Tibial artery (tissue), 4 donors: ENCODE measurements around the gene SNCAIP.
A peak's percentile ranks its signal among the peaks of the same experiment; 100 is the strongest.

Experiments
- DNase-seq, 2 donors: peaks; one replicate each; pipeline ENCODE4 v3.0.0-alpha.2; 2019
- H3K27ac ChIP-seq, 2 donors: fragments of 200-600 bp; sonication (generic) in 1 of 2; 1 replicate in 1 of 2; 2 replicates in 1 of 2; pipeline ENCODE4 v1.5.1; 2018 to 2019; ENCODE audit warnings: mild to moderate bottlenecking in 1 of 2
- H3K27me3 ChIP-seq, 2 donors: fragments of 200-600 bp; sonication (generic) in 1 of 2; one replicate each; pipeline versions ENCODE4 v1.5.1 to v1.6.0; 2016 to 2019
- H3K36me3 ChIP-seq, 3 donors: fragments of 200-600 bp; sonication (generic) in 2 of 3; one replicate each; pipeline ENCODE4 v1.5.1; 2016 to 2019; ENCODE audit warnings: mild to moderate bottlenecking in 2 of 3
- H3K4me1 ChIP-seq, 4 donors: fragments of 200-600 bp; sonication (generic) in 2 of 4; 1 replicate in 3 of 4; 2 replicates in 1 of 4; pipeline ENCODE4 v1.5.1; 2016 to 2019
- H3K4me3 ChIP-seq, 2 donors: fragments of 200-600 bp; sonication (generic) in 1 of 2; 1 replicate in 1 of 2; 2 replicates in 1 of 2; pipeline ENCODE4 v1.5.1; 2018 to 2019; ENCODE audit warnings: mild to moderate bottlenecking in 2 of 2
- H3K9me3 ChIP-seq, 3 donors: fragments of 200-600 bp; sonication (generic) in 1 of 3; one replicate each; pipeline ENCODE4 v1.5.1; 2016 to 2019
- intact Hi-C: fragments of 100-400 bp; cut with DNase I; formaldehyde crosslinking; loops from one replicate; pipeline ENCODE4 v1.15.0; 2023; ENCODE audit warnings: low total_unique reads
- TF ChIP-seq, protein P1 (sequence below), 2 experiments: fragments of 200-600 bp in 1 of 2; fragments of 450-650 bp in 1 of 2; IDR thresholded peaks; one replicate each; pipeline ENCODE4 v1.5.1; 2017 to 2019; ENCODE audit warnings: antibody characterized with exemption in 2 of 2, mild to moderate bottlenecking in 1 of 2, moderate library complexity in 1 of 2

SNCAIP gene

DNA sequence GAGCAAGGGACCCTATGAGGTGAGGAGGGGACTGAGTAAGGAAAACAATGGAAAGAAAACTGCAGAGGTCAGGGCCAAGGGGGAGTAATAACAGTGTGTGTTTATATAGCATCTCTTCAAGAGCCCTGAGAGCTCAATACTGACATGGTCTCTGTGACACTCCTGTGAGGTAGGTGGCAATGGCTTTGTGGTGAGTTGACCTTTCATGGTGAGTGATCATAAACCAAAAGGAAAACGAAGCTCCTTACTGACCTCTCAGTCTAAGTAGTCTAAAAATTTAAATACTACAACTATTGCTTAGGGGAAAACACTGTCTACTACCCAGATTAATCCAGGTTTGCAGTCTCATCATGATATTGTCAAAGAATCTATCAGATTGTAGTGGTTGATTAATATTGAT, 130.9 kb downstream of the SNCAIP start:
- TF ChIP-seq, protein P1, sequence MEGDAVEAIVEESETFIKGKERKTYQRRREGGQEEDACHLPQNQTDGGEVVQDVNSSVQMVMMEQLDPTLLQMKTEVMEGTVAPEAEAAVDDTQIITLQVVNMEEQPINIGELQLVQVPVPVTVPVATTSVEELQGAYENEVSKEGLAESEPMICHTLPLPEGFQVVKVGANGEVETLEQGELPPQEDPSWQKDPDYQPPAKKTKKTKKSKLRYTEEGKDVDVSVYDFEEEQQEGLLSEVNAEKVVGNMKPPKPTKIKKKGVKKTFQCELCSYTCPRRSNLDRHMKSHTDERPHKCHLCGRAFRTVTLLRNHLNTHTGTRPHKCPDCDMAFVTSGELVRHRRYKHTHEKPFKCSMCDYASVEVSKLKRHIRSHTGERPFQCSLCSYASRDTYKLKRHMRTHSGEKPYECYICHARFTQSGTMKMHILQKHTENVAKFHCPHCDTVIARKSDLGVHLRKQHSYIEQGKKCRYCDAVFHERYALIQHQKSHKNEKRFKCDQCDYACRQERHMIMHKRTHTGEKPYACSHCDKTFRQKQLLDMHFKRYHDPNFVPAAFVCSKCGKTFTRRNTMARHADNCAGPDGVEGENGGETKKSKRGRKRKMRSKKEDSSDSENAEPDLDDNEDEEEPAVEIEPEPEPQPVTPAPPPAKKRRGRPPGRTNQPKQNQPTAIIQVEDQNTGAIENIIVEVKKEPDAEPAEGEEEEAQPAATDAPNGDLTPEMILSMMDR (IDR thresholded peaks at IDR 0.05), result no peak

DNA sequence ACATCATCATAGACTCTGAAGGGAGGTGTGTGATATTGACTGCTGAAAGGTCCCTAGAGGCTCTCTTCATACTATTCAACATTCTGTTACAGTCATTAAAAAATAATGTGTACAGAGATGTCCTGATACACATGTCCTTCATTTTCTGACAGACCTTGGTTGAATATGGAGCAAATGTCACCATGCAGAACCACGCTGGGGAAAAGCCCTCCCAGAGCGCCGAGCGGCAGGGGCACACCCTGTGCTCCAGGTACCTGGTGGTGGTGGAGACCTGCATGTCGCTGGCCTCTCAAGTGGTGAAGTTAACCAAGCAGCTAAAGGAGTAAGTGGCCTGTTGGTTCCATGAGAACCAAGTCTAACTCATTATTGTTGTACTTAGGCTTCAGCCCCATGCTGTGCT, 132.4 kb downstream of the SNCAIP start:
- Histone ChIP-seq H3K9me3 (no peaks in the 10 kb centered on the region), H3K27ac (no peak overlapping the region), H3K4me1 (peaks cover 0 to 35% (median 14%) of the 10 kb centered on the region in 4 donors), H3K36me3 (peaks cover under 1 to 9% (median 6%) of the 10 kb centered on the region in 3 donors), H3K4me3 (no peak overlapping the region), H3K27me3 (no peaks in the 10 kb centered on the region)
- TF ChIP-seq, protein P1 (IDR thresholded peaks at IDR 0.05), result no peak
- intact Hi-C loops, result no loop called here
- DNase-seq, result no peak

More for the DNA sequence above, 130.9 kb downstream of the SNCAIP start:
- Histone ChIP-seq H3K9me3 (no peaks in the 10 kb centered on the region), H3K4me1 (peaks cover 0 to 50% (median 24%) of the 10 kb centered on the region in 4 donors), H3K27ac (peak overlapping the region in 1 of 2 donors; percentile 64), H3K4me3 (no peak overlapping the region), H3K36me3 (peaks cover 0 to 9% (median 6%) of the 10 kb centered on the region in 3 donors), H3K27me3 (no peaks in the 10 kb centered on the region)
- DNase-seq, result no peak
- intact Hi-C loops, result no loop called here

DNA sequence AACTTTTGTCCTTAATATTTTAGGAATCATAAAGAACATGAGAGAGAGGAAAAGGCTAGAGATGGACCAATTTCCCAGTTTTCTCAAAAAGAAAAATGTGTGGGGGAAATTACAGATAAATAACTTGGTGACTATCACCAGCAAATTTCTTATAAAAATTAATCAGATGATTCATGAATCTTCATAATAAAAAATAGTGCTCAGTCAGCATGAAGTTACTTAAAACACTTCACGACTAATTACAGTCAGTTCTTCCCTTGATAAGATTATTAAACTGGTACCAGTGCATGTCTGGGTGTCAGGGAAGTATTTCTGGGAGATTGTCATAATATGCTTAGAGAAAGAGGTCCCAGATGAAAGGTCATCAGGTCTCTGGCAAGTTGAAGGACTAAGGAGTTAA, 133.0 kb downstream of the SNCAIP start:
- H3K4me1 ChIP-seq, result peaks cover 0 to 29% (median 11%) of the 10 kb centered on the region in 4 donors
- peaks cover 6 to 11% (median 7%) of the 10 kb centered on the region in 3 donors for H3K36me3 ChIP-seq
- no peak for DNase-seq
- no peaks in the 10 kb centered on the region for H3K9me3 ChIP-seq
- intact Hi-C loops, result no loop called here
- TF ChIP-seq, protein P1 (IDR thresholded peaks at IDR 0.05), result no peak
- H3K27me3 ChIP-seq, result no peaks in the 10 kb centered on the region
- no peak overlapping the region for H3K27ac ChIP-seq
- H3K4me3 ChIP-seq, result no peak overlapping the region

DNA sequence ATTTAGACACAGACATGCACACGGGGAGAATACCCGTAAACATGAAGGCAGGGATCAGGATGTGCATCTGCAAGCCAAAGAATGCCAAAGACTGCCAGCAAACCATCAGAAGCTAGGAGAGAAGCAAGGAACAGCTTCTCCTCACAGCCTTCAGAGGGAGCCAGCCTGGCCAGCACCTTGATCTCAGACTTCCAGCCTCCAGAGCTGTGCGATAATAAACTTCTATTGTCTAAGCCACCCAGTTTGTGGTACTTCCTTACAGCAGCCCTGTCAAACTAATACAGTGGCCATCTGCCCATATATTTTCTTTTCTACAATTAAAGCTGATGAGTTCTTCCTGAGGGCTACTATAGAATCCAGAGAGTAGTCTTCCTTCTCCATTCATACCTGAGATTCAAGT, 135.0 kb downstream of the SNCAIP start:
- intact Hi-C loops, result no loop called here
- no peaks in the 10 kb centered on the region for H3K27me3 ChIP-seq
- H3K4me3 ChIP-seq, result no peak overlapping the region
- peaks cover 20 to 30% (median 20%) of the 10 kb centered on the region in 3 donors for H3K36me3 ChIP-seq
- no peak overlapping the region for H3K27ac ChIP-seq
- no peaks in the 10 kb centered on the region for H3K9me3 ChIP-seq
- peaks cover 0 to 9% (median 0%) of the 10 kb centered on the region in 4 donors for H3K4me1 ChIP-seq
- TF ChIP-seq, protein P1 (IDR thresholded peaks at IDR 0.05), result no peak
- no peak for DNase-seq

DNA sequence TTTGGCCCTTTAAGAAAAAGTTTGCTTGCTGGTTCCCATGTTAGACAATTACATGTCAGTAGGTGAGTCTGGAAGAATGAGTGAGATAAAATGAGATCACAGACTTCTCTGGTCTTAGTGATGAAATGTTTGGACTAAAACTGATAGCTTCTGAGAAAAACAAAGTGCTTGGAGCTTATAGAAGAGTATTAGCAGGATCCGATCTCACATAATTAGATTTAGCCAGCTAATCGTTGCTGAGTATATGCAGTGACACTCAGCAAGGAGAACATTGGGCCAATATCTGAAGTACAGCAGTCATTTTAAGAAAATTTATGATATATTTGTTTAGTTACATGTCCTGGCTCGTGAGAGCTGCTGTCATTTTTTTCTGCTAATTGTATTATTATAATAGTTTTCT, 135.8 kb downstream of the SNCAIP start:
- peaks cover 0 to under 1% (median 0%) of the 10 kb centered on the region in 4 donors for H3K4me1 ChIP-seq
- peaks cover 20 to 30% (median 22%) of the 10 kb centered on the region in 3 donors for H3K36me3 ChIP-seq
- H3K27ac ChIP-seq, result no peak overlapping the region
- H3K9me3 ChIP-seq, result no peaks in the 10 kb centered on the region
- TF ChIP-seq, protein P1 (IDR thresholded peaks at IDR 0.05), result no peak
- no peak overlapping the region for H3K4me3 ChIP-seq
- no peak for DNase-seq
- H3K27me3 ChIP-seq, result no peaks in the 10 kb centered on the region
- intact Hi-C loops, result no loop called here

DNA sequence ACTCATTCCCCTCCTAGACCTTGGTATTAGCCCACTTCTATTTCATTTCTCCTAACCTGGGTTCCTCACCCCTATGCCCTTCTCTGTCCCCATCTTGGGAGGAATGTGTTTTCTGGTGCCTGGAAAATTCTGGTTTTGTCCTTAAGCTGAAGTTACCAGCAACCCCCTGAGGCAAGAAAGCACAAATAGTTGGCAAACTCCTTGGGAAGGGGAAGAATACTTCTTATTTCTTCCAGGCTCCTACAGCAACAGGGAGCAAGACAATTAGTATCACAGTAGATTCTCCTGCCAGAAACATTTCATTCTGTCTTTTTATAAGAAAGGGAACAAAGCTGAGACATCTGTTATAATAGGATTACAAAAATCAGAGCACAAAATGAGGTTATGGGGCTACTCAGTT, 142.5 kb downstream of the SNCAIP start:
- no peak for DNase-seq
- TF ChIP-seq, protein P1 (IDR thresholded peaks at IDR 0.05), result no peak

More for the DNA sequence above, 142.5 kb downstream of the SNCAIP start:
- intact Hi-C loops, result no loop called here
- Histone ChIP-seq H3K4me3 (no peak overlapping the region), H3K27ac (no peak overlapping the region), H3K4me1 (peaks cover 0 to 5% (median 0%) of the 10 kb centered on the region in 4 donors), H3K36me3 (peaks cover 16 to 21% (median 18%) of the 10 kb centered on the region in 3 donors), H3K27me3 (no peaks in the 10 kb centered on the region), H3K9me3 (no peaks in the 10 kb centered on the region)
